Dedifferentiated amniotic fluid mesenchymal stem cell (primary cell): Measurements from ENCODE around the gene ADAM30.
"Not testable (repeated sequence)": the region's sequence is repeated elsewhere in the genome, so short reads cannot be mapped to it uniquely, and the experiment has no call there.

Experiments
- DNase-seq: peaks from one replicate; pipeline ENCODE4 v3.0.0-alpha.2; 2016; ENCODE audit errors: extremely low spot score

ADAM30 gene

DNA sequence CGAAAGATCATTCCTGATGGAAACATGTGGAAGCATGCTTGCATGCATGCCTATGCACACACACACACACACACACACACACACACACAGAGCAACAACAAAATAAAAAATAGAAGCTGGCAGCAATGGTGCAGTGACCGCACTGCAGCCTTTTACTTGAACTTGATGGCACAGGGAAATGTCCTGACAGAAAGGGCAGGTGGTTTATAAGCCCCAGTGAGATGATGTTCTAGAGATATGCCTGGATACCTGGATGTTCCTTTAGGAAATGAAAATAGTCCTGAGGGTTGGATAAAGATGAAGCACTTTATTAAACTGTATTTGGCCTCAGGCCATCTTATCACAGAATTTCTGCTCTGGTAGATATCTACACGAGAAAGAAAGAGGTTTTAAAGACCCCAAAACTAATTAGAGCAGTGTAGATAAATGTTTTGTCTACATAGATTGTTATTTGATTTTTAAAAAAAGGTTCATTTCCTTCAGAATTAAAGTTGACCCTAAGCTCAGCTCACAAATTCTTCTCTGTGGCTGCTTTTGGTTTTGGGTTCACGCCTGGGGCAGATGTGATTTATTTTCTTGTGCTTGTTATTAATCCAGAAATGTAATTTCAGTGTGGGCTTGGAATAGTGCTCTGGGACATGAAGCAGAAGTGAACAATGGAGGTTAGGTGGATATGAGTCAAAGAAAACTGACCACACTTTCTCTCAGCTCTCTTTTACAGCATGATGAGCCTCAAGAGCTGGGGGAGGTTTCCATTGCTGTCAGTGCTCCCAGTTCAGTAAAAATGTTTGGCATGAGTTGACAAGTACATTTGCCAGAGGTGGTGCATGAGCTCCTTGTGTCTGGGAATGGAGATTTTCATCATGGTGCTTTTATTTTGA is 22.9 kb downstream of the ADAM30 start:
- DNase-seq = no peak

DNA sequence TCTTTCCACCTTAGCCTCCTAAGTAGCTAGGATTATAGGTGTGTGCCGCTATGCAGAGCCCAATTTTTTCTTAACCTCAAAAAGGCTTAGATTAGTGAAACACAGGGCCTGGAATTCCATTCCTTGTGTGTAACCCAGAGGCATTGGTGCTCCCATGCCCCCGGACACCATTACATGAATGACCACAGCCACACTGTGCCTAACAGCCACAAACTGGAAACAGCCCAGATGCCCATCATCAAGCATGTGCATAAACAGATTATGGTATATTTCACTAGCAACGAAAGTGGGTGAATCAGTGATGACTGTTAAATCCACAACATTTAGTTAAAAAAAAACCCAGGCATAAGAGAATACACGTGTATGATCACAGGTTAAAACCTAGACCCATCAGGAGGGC is 24.4 kb downstream of the ADAM30 start:
- no peak for DNase-seq

DNA sequence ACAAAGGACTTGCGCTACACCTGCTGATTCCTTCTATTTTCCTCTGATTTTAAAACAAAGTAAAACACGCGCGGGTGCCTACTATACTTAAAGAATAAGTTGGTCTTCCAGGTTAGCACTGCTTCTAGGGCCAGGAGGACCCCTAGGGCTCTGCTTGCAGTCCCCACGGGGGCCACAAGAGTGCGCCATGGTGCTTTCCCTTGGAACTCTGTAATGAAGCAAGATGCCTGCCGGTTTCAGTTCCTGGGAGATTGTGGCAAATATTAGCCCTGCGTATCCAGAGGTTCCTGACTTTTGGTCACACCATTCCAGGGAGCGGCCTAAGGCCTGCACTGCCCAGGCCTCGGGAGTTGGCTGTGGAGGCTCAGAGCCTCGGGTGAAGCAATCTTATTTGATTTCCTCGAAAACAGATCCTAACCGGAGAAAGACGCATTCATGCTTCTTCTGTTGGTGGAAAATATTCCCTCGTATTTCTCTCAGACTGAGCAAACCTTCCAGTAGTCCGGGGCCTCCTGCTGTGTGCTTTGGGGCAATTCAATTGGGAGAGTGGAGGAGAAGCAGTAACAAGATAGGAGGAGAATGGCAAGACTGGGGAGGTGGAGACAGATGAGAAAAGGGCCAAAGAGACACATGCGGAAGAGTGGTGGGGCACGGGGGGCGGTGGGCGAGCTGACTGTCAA is 25.3 kb downstream of the ADAM30 start:
- DNase-seq = peak; percentile 69

DNA sequence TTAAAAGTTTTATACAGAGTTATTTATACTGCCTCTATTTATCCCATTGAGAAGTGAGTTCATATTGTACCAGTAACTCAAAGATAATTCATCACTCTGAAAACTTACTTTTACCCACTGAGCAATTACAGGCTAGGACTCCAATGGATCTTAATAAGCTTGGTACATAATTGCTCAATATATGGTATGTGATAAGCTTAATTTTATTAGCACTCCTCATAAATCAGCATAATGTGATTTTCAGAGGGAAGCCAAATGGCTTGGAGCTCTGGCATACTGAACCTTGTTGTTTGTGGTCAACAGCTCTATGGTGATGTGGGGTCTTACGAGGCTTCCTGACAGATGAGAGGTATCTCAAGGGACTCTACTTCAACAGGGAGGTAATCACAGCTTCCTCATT is 26.3 kb downstream of the ADAM30 start:
- no peak for DNase-seq

DNA sequence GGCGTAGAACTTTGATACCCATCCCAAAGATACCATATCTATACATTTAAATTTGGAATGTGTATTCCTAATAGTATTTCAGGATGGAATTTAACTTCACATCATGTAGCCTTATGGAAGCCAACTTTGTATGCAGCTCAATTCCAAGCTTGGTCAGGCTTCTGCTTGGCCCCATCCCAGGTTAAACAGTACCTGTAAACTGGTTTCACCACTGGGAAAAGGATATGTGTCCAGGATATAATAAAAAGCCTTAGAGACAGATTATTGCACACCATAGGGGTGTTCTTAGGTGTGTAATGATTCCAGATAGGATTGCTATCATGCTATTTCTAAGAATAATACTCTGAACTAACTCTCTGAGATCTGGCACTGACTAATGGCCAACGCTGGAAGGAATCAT is 28.1 kb downstream of the ADAM30 start:
- no peak for DNase-seq

DNA sequence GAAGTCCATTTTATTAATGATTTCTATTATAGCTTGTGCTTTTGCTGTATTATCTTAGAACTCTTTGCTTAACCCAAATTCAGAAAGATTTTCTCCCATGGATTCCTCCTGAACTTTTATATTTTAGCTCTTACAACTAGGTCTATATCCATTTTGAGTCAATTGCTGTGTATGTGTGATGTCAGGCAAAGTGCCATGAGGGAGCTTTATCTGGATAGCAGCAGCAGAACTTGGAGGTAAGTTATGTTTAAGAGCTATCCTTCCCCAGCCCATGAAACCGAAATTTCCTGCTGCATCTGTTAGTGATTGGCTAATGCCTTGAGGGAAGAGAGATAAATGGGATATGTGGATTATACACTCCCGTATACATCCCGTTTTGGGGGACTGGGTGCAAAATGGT is 29.9 kb downstream of the ADAM30 start:
- no peak for DNase-seq

DNA sequence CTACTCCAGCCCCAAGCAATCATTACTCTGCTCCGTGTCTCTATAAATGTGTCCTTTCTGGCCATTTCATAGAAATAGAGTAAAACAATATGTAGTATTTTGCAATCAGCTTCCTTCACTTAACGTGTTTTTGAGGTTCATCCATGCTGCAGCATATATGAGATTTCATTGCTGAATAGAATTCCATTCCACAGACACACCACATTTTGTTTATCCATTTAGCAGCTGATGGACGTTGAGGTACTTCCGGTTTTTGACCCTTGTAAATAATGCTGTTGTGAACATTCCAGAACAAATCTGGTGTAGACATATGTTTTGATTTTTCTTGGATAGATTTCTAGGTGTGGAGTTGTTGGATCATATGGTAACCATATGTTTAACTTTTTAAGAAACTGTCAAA is 30.7 kb downstream of the ADAM30 start:
- no peak for DNase-seq

DNA sequence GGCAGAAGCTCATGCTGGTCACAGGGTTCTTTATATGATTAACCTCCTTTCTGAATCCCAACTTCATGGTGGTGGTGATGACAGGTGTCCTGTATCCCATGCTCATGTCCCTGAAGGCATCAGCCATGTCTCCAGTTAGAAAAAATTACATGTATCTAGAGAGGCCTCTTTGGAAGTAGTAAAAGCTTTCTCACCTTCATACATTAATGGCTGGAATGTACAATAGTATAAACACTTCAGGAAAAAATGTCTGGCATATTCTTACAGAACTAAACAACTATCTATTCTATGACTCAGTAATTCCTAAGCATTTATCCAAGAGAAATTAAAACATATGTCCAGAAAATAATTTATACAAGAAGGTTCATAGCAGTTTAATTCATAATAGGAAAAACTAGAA is 34.0 kb downstream of the ADAM30 start:
- DNase-seq = no peak

DNA sequence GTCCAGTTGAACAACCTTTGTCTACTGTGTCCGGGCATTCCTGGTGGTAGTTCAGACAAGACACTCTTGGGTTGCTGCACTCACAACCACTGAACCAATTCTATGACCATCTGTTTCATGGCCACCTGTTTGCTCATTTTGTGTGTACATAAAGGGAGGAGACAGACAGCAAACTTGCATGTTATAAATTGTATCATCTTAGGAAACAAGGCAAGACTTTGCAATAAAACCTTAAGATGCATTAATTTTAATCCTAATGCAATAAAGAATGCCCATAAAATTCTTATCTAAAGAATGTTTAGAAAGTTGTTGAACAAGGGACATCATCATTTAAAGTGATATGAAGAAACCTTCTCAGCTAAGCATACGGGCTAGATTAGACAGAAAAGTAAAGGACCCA is 34.8 kb downstream of the ADAM30 start:
- DNase-seq = no peak

DNA sequence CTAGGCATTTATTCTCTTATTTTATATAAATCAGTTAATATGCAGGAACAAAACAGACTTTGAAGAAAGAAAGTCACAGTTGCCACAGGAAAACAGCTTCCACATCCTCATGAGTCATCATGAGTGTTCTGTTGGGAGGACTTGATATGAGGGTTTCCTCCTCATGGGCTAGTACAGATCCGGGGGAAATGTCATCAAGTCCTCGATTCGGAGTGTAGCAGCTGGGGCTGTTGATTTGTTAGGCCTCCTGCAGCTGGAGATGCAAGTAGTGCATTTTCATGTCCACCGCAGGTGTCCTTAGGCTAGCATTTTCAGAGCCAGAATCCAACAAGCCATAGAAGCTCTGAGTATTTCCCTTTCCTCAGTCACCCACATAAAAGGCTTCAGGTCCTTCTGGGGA is 36.7 kb downstream of the ADAM30 start:
- no peak for DNase-seq

DNA sequence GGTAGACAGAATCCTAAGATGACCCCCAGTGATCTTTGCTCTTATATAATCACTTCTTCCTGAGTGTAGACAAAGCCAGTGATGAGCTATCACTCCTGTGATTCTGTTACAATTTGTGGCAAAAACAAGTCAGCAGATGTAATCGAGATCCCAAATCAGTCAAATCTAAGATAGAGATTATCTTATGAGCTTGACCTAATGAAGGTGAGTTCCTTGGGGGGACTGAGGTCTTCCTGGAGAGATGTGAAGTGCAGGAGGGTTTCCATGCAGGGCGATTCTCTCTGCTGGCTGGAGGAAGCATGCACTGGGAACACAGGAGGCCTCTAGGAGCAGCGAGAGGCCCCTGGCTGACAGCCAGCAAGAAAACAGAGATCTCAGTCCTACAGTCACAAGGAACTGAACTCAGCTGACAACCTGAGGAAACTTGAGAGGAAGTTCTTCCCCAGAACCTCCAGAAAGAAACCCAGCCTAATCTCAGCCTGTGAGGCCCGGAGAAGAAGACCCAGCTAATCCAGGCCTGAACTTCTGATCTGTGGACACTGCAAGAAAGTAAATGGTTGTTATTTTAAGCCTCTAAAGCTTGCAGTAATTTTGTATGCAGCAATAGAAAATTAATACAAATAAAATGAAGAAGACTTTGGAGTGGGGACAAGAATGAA is 37.6 kb downstream of the ADAM30 start:
- DNase-seq = not testable (repeated sequence)

DNA sequence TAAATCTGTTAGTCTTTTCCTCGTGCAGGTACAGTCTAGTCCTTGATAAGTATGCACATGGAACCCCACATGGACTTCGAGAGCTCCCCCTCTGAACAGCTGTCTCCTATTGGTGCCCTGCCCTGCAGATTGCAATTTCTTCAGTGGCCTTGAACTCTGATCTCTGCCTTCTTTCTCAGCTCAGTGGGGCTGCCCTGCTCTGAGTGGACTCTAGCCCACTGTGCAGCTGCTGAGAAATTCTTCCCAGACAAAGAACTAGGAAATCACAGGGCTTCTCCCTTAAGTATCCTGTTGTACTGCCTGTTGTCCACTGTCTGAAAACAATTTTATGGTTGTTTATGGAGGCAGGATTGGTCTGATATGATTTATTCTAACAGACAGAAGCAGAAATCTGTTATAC is 38.2 kb downstream of the ADAM30 start:
- DNase-seq = no peak

DNA sequence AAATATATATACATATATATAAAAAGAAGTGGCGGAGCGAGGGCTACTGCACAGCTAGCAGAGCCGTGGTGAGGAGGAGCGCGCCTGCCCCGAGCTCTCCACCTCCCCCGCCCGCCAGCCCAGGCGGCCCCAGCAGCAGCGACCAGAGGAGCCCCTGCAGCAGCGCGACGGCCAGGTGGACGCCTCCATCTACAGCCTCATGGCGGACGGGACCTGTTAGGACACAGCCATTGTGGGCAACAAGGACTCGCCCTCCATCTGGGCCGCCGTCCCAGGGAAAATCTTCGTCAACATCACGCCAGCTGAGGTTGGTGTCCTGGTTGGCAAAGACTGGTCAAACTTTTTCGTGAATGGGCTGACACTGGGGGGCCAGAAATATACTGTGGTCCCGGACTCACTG is 43.2 kb downstream of the ADAM30 start:
- no peak for DNase-seq

DNA sequence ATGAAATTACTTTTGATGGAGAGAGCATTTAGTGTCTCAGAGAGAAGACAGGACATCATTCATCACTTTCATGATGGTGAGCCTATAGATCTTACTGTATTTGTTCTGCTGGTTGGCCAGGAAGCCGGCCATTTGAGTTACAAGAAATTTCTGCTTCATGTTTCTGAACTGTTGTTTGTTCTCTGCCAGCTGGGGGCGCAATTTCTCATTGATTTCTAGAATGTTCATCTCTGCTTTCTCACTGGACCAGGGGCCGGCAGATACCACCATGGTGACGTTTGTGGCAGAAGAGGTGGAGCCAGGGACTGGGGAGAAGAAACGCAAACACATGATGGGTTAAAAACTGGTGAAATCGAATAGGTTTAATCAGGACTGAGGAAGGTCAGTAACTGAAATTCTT is 52.1 kb downstream of the ADAM30 start:
- DNase-seq = not testable (repeated sequence)
